ENCODE results near the gene ZMAT3.

- TF ChIP-seq CTCF (IDR thresholded peaks at IDR 0.05) (no peak), POLR2A (IDR thresholded peaks at IDR 0.05) (no peak)
Measured at GRCh38 chr3:179035232-179035631, 36.4 kb downstream of the ZMAT3 start.
